Endometrium (tissue), 2 donors: ENCODE results near the gene MEG3.
"Not testable (repeated sequence)": the region's sequence is repeated elsewhere in the genome, so short reads cannot be mapped to it uniquely, and the experiment has no call there.

ENCODE experiments used
- FAIRE-seq: peaks from 2 replicates; lab custom pipeline; 2012; peaks lifted over from hg19 to GRCh38; lab: Jason Lieb, UNC
- donor health status: control.
- donor health status: control.

MEG3 gene

GRCh38 chr14:100816286-100816949, 9.5 kb upstream of the MEG3 start:
- FAIRE-seq, result no peak

- no peak for FAIRE-seq
These were observed 8.7 kb upstream of the MEG3 start for GRCh38 chr14:100816950-100817901.

- no peak for FAIRE-seq
These were observed 7.7 kb upstream of the MEG3 start for GRCh38 chr14:100818221-100818699.

GRCh38 chr14:100818923-100819322, 7.0 kb upstream of the MEG3 start:
- not testable (repeated sequence) for FAIRE-seq

- FAIRE-seq, result no peak
These were observed 6.5 kb upstream of the MEG3 start for GRCh38 chr14:100819453-100819828.

- no peak for FAIRE-seq
These were observed 6.0 kb upstream of the MEG3 start for GRCh38 chr14:100819829-100820475.

GRCh38 chr14:100820957-100821356, 5.0 kb upstream of the MEG3 start:
- FAIRE-seq, result no peak

GRCh38 chr14:100822013-100822412, 3.9 kb upstream of the MEG3 start:
- FAIRE-seq, result no peak

- FAIRE-seq, result no peak
These were observed 3.2 kb upstream of the MEG3 start for GRCh38 chr14:100822532-100823296.

- no peak for FAIRE-seq
These were observed 2.4 kb upstream of the MEG3 start for GRCh38 chr14:100823413-100824080.

- no peak for FAIRE-seq
These were observed 1.8 kb upstream of the MEG3 start for GRCh38 chr14:100824091-100824551.

GRCh38 chr14:100824901-100825712, 811 bp upstream of the MEG3 start:
- no peak for FAIRE-seq

GRCh38 chr14:100826391-100827100, 628 bp downstream of the MEG3 start:
- FAIRE-seq, result no peak

- FAIRE-seq, result no peak
These were observed 1.4 kb downstream of the MEG3 start for GRCh38 chr14:100827101-100828021.

- no peak for FAIRE-seq
These were observed 2.3 kb downstream of the MEG3 start for GRCh38 chr14:100828031-100828769.

- FAIRE-seq, result no peak
These were observed 4.8 kb downstream of the MEG3 start for GRCh38 chr14:100830681-100831080.

GRCh38 chr14:100832311-100832960, 6.5 kb downstream of the MEG3 start:
- no peak for FAIRE-seq
